HepG2 (cell line): Measurements from ENCODE around the gene ABHD10. TPM values are rescaled to one million over a fixed set of nuclear protein-coding genes. Genes with fewer than 3 reads are reported as not detected.

Source experiments
- ATAC-seq: fragments of 200-7000 bp; cut with Tn5 transposase; 3 replicates; pipeline ENCODE4 v1.9.1; 2020; ENCODE audit warnings: mild to moderate bottlenecking, moderate library complexity
- BruUV-seq: library from RNA; stranded (reverse); fragments of 400-500 nt; replicated peaks from 2 replicates; lab custom pipeline; 2021; lab: Mats Ljungman, UMichigan
- CTCF ChIA-PET: fragments of 300-600 bp; formaldehyde crosslinking; extraction: SDS; loops from one replicate; lab custom pipeline; 2021; ENCODE audit warnings: low total read pairs, inconsistent platforms, low intra/inter-chr PET ratio; lab: Yijun Ruan, JAX
- POLR2A ChIA-PET: fragments of 350-600 bp; sonication (Branson Sonifier 250); formaldehyde crosslinking; loops from one replicate; lab custom pipeline; 2020; ENCODE audit warnings: antibody characterized with exemption, inconsistent platforms; lab: Yijun Ruan, JAX
- DNase-seq: peaks from one replicate; pipeline ENCODE4 v3.0.0-alpha.2; 2015; ENCODE audit warnings: low spot score
- FAIRE-seq: peaks from 3 replicates; lab custom pipeline; 2011; peaks lifted over from hg19 to GRCh38; lab: Jason Lieb, UNC
- H2AFZ ChIP-seq: one replicate; pipeline ENCODE4 v1.6.1; 2011; ENCODE audit warnings: low read length, inconsistent platforms
- H3K27ac ChIP-seq: fragments of 300-600 bp; 3 replicates; pipeline ENCODE4 v1.8.0; 2011; ENCODE audit warnings: mixed run types, mild to moderate bottlenecking, mixed read lengths, low read length, inconsistent platforms; ENCODE audit not compliant: insufficient read depth; ENCODE audit errors: extremely low read length
- H3K27me3 ChIP-seq, 2 experiments: fragments of 200-600 bp in 1 of 2; 2 replicates in 1 of 2; 3 replicates in 1 of 2; pipeline versions ENCODE4 v1.6.0 to v1.8.0; 2011; ENCODE audit warnings: low read length in 2 of 2, mild to moderate bottlenecking in 2 of 2, moderate library complexity in 2 of 2, inconsistent platforms in 1 of 2; ENCODE audit not compliant: insufficient read depth in 2 of 2, control insufficient read depth in 1 of 2
- H3K36me3 ChIP-seq, 2 experiments: fragments of 200-600 bp in 1 of 2; replicated peaks in 1 of 2; 2 replicates in 1 of 2; 3 replicates in 1 of 2; pipeline versions ENCODE4 v1.5.1 to v1.8.0; 2011; ENCODE audit warnings: low read length in 2 of 2, inconsistent platforms in 1 of 2; ENCODE audit not compliant: insufficient read depth in 2 of 2, control insufficient read depth in 1 of 2
- H3K4me1 ChIP-seq: 2 replicates; pipeline ENCODE4 v1.5.1; 2012; ENCODE audit warnings: low read length, inconsistent platforms; ENCODE audit not compliant: insufficient read depth
- H3K4me2 ChIP-seq: 2 replicates; pipeline ENCODE4 v1.6.0; 2011; ENCODE audit warnings: low read depth, low read length, inconsistent platforms
- H3K4me3 ChIP-seq, 3 experiments: fragments of 200-600 bp in 1 of 3; sonication (generic), shearing (Covaris generic) in 1 of 3; replicated peaks in 1 of 3; 2 replicates each; pipeline ENCODE4 v1.5.1; 2011 to 2016; ENCODE audit warnings: low read length in 3 of 3, inconsistent platforms in 2 of 3, low read depth in 2 of 3, mild to moderate bottlenecking in 2 of 3, control low read depth in 1 of 3, mixed read lengths in 1 of 3; ENCODE audit not compliant: insufficient read depth in 1 of 3
- H3K79me2 ChIP-seq: one replicate; pipeline ENCODE4 v1.6.1; 2011; ENCODE audit warnings: low read length, inconsistent platforms; ENCODE audit not compliant: insufficient read depth
- H3K9ac ChIP-seq: 2 replicates; pipeline ENCODE4 v1.6.0; 2011; ENCODE audit warnings: mild to moderate bottlenecking, low read depth, low read length, inconsistent platforms; ENCODE audit not compliant: insufficient read depth
- H3K9me3 ChIP-seq: 2 replicates; pipeline ENCODE4 v1.5.1; 2012; ENCODE audit warnings: mild to moderate bottlenecking, low read length
- H4K20me1 ChIP-seq: 2 replicates; pipeline ENCODE4 v1.6.0; 2011; ENCODE audit warnings: inconsistent platforms, mild to moderate bottlenecking, low read length, moderate library complexity; ENCODE audit not compliant: insufficient read depth
- CENPX ChIP-seq: sonication (generic); formaldehyde crosslinking; IDR thresholded peaks from 2 replicates; pipeline ENCODE4 v1.9.0; 2021; ENCODE audit warnings: mild to moderate bottlenecking, missing genetic modification reagents, moderate library complexity
- HNRNPL ChIP-seq: fragments of 200-400 bp; formaldehyde crosslinking; IDR thresholded peaks from 2 replicates; pipeline ENCODE4 v1.6.1; 2017; ENCODE audit warnings: mild to moderate bottlenecking, low read depth, low read length
- KAT2B ChIP-seq: fragments of 150-350 bp; IDR thresholded peaks from 2 replicates; pipeline ENCODE4 v1.6.1; 2014; ENCODE audit warnings: low read depth, low read length, borderline replicate concordance
- SOX6 ChIP-seq, 2 experiments: fragments of 450-650 bp in 1 of 2; sonication (generic) in 1 of 2; formaldehyde crosslinking in 1 of 2; IDR thresholded peaks; 2 replicates each; pipeline versions ENCODE4 v1.4.0 to v1.6.1; 2017 to 2020; ENCODE audit warnings: antibody characterized with exemption in 1 of 2, mild to moderate bottlenecking in 1 of 2, missing genetic modification reagents in 1 of 2
- YY1 ChIP-seq: IDR thresholded peaks from 2 replicates; pipeline ENCODE4 v1.6.1; 2011; ENCODE audit warnings: low read length, low read depth, moderate library complexity, mild to moderate bottlenecking; ENCODE audit not compliant: insufficient read depth, insufficient replicate concordance
- ZNF441 ChIP-seq: sonication (generic); formaldehyde crosslinking; IDR thresholded peaks from 2 replicates; pipeline ENCODE4 v1.7.0; 2021; ENCODE audit warnings: missing genetic modification reagents, borderline replicate concordance
- ZNF570 ChIP-seq: sonication (generic); formaldehyde crosslinking; IDR thresholded peaks from 2 replicates; pipeline ENCODE4 v1.4.0; 2020; ENCODE audit warnings: mild to moderate bottlenecking, missing genetic modification reagents, borderline replicate concordance
- ZNF597 ChIP-seq: sonication (generic); formaldehyde crosslinking; IDR thresholded peaks from 2 replicates; pipeline ENCODE4 v1.5.0; 2020; ENCODE audit warnings: missing genetic modification reagents
- WGBS: methylation state at CpG from one replicate; pipeline ENCODE4 v1.1.6; 2017; ENCODE audit warnings: low lambda C conversion rate; 5-methylcytosine and 5-hydroxymethylcytosine counted together
- in situ Hi-C: cut with HindIII; loops from 2 replicates; pipeline ENCODE4 v1.10.0; 2017; ENCODE audit warnings: low pct_unique_long_range_greater_than_20kb; ENCODE audit not compliant: extremely low pct_ligation_motif_present
- intact Hi-C: fragments of 100-400 bp; cut with micrococcal nuclease; formaldehyde crosslinking; loops from one replicate; pipeline ENCODE4 v1.10.0; 2022; ENCODE audit not compliant: unreplicated experiment
- polyA plus RNA-seq, 8 experiments: library from polyadenylated mRNA; depleted of rRNA in 3 of 8; stranded (reverse) in 7 of 8; unstranded in 1 of 8; fragments of >200 nt; fragmentation: Illumina TruSeq in 4 of 8; extraction: Trizol in 4 of 8; gene quantifications; 2 replicates each; pipeline versions ENCODE4 v1.2.1 to v1.2.3, GENCODE V29; 2011 to 2016; ENCODE audit warnings: low read depth in 4 of 8, missing spikeins in 1 of 8, mixed read lengths in 1 of 8; ENCODE audit not compliant: insufficient read depth in 1 of 8
- total RNA-seq, 5 experiments: library from RNA; depleted of rRNA; stranded (reverse); fragments of >200 nt; fragmentation: Illumina TruSeq; extraction: Trizol; gene quantifications; 2 replicates each; pipeline ENCODE4 v1.2.3, GENCODE V29; 2016; ENCODE audit warnings: low read depth in 1 of 5
- TF ChIP-seq, protein P1 (sequence below): sonication (generic); formaldehyde crosslinking; IDR thresholded peaks from 2 replicates; pipeline ENCODE4 v1.8.0; 2022; ENCODE audit warnings: missing genetic modification reagents, mild to moderate bottlenecking, moderate library complexity, borderline replicate concordance
- TF ChIP-seq, protein P2 (sequence below): IDR thresholded peaks from 2 replicates; pipeline ENCODE4 v1.4.0; 2020; ENCODE audit warnings: mild to moderate bottlenecking, missing genetic modification reagents
- TF ChIP-seq, protein P3 (sequence below): sonication (generic); formaldehyde crosslinking; conservative IDR thresholded peaks from 2 replicates; pipeline ENCODE4 v1.5.0; 2020; ENCODE audit warnings: missing genetic modification reagents

ABHD10 gene
- total and polyA plus RNA-seq, 2 of the 13 experiments (the other 11 are each of a cell fraction or from before 2014, with no cell fraction given), result 22.8 to 50.2 TPM

GRCh38 chr3:112038863-112039262 is 60.0 kb downstream of the ABHD10 start:
- in situ Hi-C loops, result no loop called here
- H3K36me3 ChIP-seq, result no peaks in the 10 kb centered on the region
- DNase-seq (no peak), FAIRE-seq (no peak), ATAC-seq (no peak)
- peaks cover 16% of the 10 kb centered on the region for H3K4me1 ChIP-seq
- ChIA-PET POLR2A (no interaction called here), CTCF (no interaction called here)
- no TSS peak for BruUV-seq
- H3K27me3 ChIP-seq, result peaks cover 0 to 17% of the 10 kb centered on the region in 2 experiments; a peak in 2 of 5 replicates
- no peak overlapping the region for H2AFZ ChIP-seq
- no peak for TF ChIP-seq SOX6 (IDR thresholded peaks at IDR 0.05)
- TF ChIP-seq SOX6 (CRISPR knock-in tag; IDR thresholded peaks at IDR 0.05), result no peak
- TF ChIP-seq CENPX, result no peak
- TF ChIP-seq YY1, result no peak
- TF ChIP-seq ZNF441 (CRISPR knock-in tag), result no peak
- TF ChIP-seq, protein P1, sequence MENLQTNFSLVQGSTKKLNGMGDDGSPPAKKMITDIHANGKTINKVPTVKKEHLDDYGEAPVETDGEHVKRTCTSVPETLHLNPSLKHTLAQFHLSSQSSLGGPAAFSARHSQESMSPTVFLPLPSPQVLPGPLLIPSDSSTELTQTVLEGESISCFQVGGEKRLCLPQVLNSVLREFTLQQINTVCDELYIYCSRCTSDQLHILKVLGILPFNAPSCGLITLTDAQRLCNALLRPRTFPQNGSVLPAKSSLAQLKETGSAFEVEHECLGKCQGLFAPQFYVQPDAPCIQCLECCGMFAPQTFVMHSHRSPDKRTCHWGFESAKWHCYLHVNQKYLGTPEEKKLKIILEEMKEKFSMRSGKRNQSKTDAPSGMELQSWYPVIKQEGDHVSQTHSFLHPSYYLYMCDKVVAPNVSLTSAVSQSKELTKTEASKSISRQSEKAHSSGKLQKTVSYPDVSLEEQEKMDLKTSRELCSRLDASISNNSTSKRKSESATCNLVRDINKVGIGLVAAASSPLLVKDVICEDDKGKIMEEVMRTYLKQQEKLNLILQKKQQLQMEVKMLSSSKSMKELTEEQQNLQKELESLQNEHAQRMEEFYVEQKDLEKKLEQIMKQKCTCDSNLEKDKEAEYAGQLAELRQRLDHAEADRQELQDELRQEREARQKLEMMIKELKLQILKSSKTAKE (CRISPR knock-in tag), result no peak
- TF ChIP-seq HNRNPL, result no peak
- no peak for TF ChIP-seq KAT2B
- TF ChIP-seq, protein P2, sequence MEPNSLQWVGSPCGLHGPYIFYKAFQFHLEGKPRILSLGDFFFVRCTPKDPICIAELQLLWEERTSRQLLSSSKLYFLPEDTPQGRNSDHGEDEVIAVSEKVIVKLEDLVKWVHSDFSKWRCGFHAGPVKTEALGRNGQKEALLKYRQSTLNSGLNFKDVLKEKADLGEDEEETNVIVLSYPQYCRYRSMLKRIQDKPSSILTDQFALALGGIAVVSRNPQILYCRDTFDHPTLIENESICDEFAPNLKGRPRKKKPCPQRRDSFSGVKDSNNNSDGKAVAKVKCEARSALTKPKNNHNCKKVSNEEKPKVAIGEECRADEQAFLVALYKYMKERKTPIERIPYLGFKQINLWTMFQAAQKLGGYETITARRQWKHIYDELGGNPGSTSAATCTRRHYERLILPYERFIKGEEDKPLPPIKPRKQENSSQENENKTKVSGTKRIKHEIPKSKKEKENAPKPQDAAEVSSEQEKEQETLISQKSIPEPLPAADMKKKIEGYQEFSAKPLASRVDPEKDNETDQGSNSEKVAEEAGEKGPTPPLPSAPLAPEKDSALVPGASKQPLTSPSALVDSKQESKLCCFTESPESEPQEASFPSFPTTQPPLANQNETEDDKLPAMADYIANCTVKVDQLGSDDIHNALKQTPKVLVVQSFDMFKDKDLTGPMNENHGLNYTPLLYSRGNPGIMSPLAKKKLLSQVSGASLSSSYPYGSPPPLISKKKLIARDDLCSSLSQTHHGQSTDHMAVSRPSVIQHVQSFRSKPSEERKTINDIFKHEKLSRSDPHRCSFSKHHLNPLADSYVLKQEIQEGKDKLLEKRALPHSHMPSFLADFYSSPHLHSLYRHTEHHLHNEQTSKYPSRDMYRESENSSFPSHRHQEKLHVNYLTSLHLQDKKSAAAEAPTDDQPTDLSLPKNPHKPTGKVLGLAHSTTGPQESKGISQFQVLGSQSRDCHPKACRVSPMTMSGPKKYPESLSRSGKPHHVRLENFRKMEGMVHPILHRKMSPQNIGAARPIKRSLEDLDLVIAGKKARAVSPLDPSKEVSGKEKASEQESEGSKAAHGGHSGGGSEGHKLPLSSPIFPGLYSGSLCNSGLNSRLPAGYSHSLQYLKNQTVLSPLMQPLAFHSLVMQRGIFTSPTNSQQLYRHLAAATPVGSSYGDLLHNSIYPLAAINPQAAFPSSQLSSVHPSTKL (CRISPR knock-in tag), result no peak
- no peak for TF ChIP-seq ZNF570
- TF ChIP-seq, protein P3, sequence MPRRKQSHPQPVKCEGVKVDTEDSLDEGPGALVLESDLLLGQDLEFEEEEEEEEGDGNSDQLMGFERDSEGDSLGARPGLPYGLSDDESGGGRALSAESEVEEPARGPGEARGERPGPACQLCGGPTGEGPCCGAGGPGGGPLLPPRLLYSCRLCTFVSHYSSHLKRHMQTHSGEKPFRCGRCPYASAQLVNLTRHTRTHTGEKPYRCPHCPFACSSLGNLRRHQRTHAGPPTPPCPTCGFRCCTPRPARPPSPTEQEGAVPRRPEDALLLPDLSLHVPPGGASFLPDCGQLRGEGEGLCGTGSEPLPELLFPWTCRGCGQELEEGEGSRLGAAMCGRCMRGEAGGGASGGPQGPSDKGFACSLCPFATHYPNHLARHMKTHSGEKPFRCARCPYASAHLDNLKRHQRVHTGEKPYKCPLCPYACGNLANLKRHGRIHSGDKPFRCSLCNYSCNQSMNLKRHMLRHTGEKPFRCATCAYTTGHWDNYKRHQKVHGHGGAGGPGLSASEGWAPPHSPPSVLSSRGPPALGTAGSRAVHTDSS, result no peak
- TF ChIP-seq ZNF597 (CRISPR knock-in tag), result no peak
- no peaks in the 10 kb centered on the region for H3K79me2 ChIP-seq
- 19% methylated on average over 3 of the region's 3 CpGs for WGBS
- H4K20me1 ChIP-seq, result no peaks in the 10 kb centered on the region
- intact Hi-C loops, result no loop called here
- H3K27ac ChIP-seq, result no peak overlapping the region
- H3K9ac ChIP-seq, result no peak overlapping the region
- no peaks in the 10 kb centered on the region for H3K9me3 ChIP-seq
- H3K4me2 ChIP-seq, result no peak overlapping the region
- H3K4me3 ChIP-seq, result no peak overlapping the region
